ENCODE data around the gene BST2. TPM values are rescaled to one million over a fixed set of nuclear protein-coding genes. Genes with fewer than 3 reads are reported as not detected.

The BST2 gene
- total RNA-seq, 1 experiment from 2014 or later, result 0.84 TPM

DNA sequence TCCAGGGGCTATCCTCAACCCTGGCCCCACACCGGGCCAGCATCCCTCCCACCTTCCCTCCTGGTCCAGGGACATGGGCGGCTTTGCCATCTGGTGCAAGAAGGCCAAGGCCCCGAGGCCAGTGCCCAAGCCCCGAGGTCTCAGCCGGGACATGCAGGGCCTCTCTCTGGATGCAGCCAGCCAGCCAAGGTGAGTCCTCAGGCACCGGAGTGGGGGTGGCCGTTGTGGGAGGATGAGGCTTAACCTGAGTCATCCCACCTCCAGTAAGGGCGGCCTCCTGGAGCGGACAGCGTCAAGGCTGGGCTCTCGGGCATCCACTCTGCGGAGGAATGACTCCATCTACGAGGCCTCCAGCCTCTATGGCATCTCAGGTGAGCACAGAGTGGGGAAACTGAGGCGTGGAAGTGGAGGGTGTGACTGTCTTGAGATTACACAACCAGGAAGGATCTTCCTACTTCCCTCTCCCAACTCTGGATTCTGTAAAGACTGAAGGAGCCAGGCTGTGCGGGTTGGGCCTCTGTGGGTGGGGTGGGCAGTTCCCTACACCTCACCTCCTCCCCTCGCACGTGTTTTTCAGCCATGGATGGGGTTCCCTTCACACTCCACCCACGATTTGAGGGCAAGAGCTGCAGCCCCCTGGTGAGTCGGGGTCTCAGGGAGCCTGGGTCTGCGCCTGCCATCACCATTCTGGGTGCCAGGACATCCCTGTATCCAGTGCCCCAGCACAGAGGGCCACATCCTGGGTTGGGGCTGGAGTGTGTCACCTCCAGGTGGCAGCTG is 18.2 kb upstream of the BST2 start:
- ChIA-PET POLR2A (ENCODE audit: unreplicated experiment) (no interaction called here), CTCF (no interaction called here)
- ATAC-seq, result no peak
- Histone ChIP-seq H3K79me2 (ENCODE audit: low read length) (peaks cover 7% of the 10 kb centered on the region; the same call in 1 of the 2 replicates), H3K9me3 (ENCODE audit: low read length) (no peaks in the 10 kb centered on the region), H3K9me2 (replicated peaks; ENCODE audit: low read length) (no peaks in the 10 kb centered on the region), H3K4me2 (ENCODE audit: low read length) (no peak overlapping the region), H3K4me1 (ENCODE audit: insufficient read depth, low read length) (peaks cover 14% of the 10 kb centered on the region; the same call in 1 of the 2 replicates), H3K27me3 (ENCODE audit: low read length) (no peaks in the 10 kb centered on the region), H3K36me3 (ENCODE audit: low read depth, low read length) (no peaks in the 10 kb centered on the region), H4K20me1 (ENCODE audit: low read length) (no peaks in the 10 kb centered on the region), H3K27ac (ENCODE audit: low read length) (no peak overlapping the region), H2AFZ (ENCODE audit: low read length) (no peak overlapping the region), H3F3A (ENCODE audit: low read length, unreplicated experiment) (no peaks in the 10 kb centered on the region), H3K4me3 (ENCODE audit: low read length) (no peak overlapping the region), H3K9ac (ENCODE audit: low read length) (no peak overlapping the region)
- no TSS peak for BruUV-seq (replicated peaks)
- TF ChIP-seq, protein P1, sequence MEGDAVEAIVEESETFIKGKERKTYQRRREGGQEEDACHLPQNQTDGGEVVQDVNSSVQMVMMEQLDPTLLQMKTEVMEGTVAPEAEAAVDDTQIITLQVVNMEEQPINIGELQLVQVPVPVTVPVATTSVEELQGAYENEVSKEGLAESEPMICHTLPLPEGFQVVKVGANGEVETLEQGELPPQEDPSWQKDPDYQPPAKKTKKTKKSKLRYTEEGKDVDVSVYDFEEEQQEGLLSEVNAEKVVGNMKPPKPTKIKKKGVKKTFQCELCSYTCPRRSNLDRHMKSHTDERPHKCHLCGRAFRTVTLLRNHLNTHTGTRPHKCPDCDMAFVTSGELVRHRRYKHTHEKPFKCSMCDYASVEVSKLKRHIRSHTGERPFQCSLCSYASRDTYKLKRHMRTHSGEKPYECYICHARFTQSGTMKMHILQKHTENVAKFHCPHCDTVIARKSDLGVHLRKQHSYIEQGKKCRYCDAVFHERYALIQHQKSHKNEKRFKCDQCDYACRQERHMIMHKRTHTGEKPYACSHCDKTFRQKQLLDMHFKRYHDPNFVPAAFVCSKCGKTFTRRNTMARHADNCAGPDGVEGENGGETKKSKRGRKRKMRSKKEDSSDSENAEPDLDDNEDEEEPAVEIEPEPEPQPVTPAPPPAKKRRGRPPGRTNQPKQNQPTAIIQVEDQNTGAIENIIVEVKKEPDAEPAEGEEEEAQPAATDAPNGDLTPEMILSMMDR (conservative IDR thresholded peaks at IDR 0.05; ENCODE audit: low read depth, low read length), result no peak
- TF ChIP-seq EZH2phosphoT487 (IDR thresholded peaks at IDR 0.05; ENCODE audit: borderline replicate concordance, low read length), result no peak
- TF ChIP-seq EZH2 (IDR thresholded peaks at IDR 0.05; ENCODE audit: low read length, unreplicated experiment), result no peak
- intact Hi-C loops (cut with micrococcal nuclease), result no loop called here
- DNase-seq, result no peak

DNA sequence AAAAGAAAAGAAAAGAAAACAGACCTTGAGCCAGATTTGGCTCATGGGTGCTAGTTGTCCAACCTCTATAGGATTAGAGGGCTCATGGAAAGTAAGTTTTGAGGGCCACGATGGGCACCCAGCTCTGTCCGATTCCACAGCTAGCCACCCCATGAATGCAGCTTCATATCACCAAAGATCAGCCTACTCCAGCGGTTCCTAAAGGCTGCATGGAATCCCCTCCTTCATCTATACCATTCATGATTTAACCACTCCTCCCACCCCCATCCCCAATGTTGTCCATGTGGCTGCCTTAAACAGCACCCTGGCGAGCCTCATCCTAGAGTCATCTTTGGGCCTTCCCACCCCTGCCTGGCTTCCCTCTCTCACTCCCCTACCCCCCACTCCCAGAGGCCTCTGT is 16.5 kb upstream of the BST2 start:
- no peak overlapping the region for H3K4me2 ChIP-seq (ENCODE audit: low read length)
- ATAC-seq, result no peak
- peaks cover 16% of the 10 kb centered on the region; the same call in 1 of the 2 replicates for H3K4me1 ChIP-seq (ENCODE audit: insufficient read depth, low read length)
- H3F3A ChIP-seq (ENCODE audit: low read length, unreplicated experiment), result no peaks in the 10 kb centered on the region
- H3K27me3 ChIP-seq (ENCODE audit: low read length), result no peaks in the 10 kb centered on the region
- no peak for TF ChIP-seq EZH2 (IDR thresholded peaks at IDR 0.05; ENCODE audit: low read length, unreplicated experiment)
- TF ChIP-seq, protein P1 (conservative IDR thresholded peaks at IDR 0.05; ENCODE audit: low read depth, low read length), result no peak
- no peak for TF ChIP-seq EZH2phosphoT487 (IDR thresholded peaks at IDR 0.05; ENCODE audit: borderline replicate concordance, low read length)
- no peak overlapping the region for H3K9ac ChIP-seq (ENCODE audit: low read length)
- H3K27ac ChIP-seq (ENCODE audit: low read length), result no peak overlapping the region
- H3K36me3 ChIP-seq (ENCODE audit: low read depth, low read length), result no peaks in the 10 kb centered on the region
- ChIA-PET POLR2A (ENCODE audit: unreplicated experiment) (no interaction called here), CTCF (no interaction called here)
- DNase-seq, result no peak
- intact Hi-C loops (cut with micrococcal nuclease), result no loop called here
- no peaks in the 10 kb centered on the region for H3K9me3 ChIP-seq (ENCODE audit: low read length)
- H2AFZ ChIP-seq (ENCODE audit: low read length), result no peak overlapping the region
- H4K20me1 ChIP-seq (ENCODE audit: low read length), result no peaks in the 10 kb centered on the region
- no peaks in the 10 kb centered on the region for H3K9me2 ChIP-seq (replicated peaks; ENCODE audit: low read length)
- H3K79me2 ChIP-seq (ENCODE audit: low read length), result peaks cover 7% of the 10 kb centered on the region; the same call in 1 of the 2 replicates
- H3K4me3 ChIP-seq (ENCODE audit: low read length), result no peak overlapping the region
- BruUV-seq (replicated peaks), result no TSS peak

DNA sequence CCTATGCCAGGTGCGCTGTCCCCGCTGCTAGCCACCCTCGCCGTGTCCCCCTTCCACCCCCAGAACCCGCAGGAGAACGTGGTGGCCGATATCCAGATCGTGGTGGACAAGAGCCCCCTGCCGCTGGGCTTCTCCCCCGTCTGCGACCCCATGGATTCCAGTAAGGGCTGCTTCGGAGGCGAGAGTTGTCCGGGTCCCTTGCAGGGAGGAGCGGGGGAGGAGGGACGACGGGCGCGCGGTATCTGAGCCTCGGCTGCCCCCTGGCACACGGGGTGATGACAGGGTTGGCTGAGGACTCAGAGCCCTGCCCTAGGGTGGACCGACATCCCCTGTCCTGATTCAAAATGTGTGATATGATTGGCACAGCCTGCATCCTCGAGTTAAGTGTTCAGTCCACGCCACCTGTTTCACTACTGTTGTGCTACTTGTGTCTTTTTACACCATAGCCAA is 15.1 kb upstream of the BST2 start:
- TSS peak; percentile 39 for BruUV-seq (replicated peaks)

More for the DNA sequence above, 15.1 kb upstream of the BST2 start:
- ChIA-PET POLR2A (ENCODE audit: unreplicated experiment) (no interaction called here), CTCF (no interaction called here)
- Histone ChIP-seq H3K27me3 (ENCODE audit: low read length) (no peaks in the 10 kb centered on the region), H3K9me3 (ENCODE audit: low read length) (no peaks in the 10 kb centered on the region), H3K27ac (ENCODE audit: low read length) (no peak overlapping the region), H3K4me3 (ENCODE audit: low read length) (peak overlapping the region; percentile 88), H3K4me2 (ENCODE audit: low read length) (peak overlapping the region; percentile 96), H3K36me3 (ENCODE audit: low read depth, low read length) (no peaks in the 10 kb centered on the region), H3K79me2 (ENCODE audit: low read length) (peaks cover 7% of the 10 kb centered on the region; the same call in 1 of the 2 replicates), H3K9ac (ENCODE audit: low read length) (peak overlapping the region; percentile 61), H4K20me1 (ENCODE audit: low read length) (no peaks in the 10 kb centered on the region), H3K9me2 (replicated peaks; ENCODE audit: low read length) (no peaks in the 10 kb centered on the region), H2AFZ (ENCODE audit: low read length) (peak overlapping the region; percentile 98), H3K4me1 (ENCODE audit: insufficient read depth, low read length) (peaks cover 16% of the 10 kb centered on the region; the same call in 1 of the 2 replicates), H3F3A (ENCODE audit: low read length, unreplicated experiment) (no peaks in the 10 kb centered on the region)
- DNase-seq (peak; percentile 38), ATAC-seq (peak; percentile 53)
- intact Hi-C loops (cut with micrococcal nuclease), result no loop called here
- TF ChIP-seq EZH2phosphoT487 (IDR thresholded peaks at IDR 0.05; ENCODE audit: borderline replicate concordance, low read length) (no peak), EZH2 (IDR thresholded peaks at IDR 0.05; ENCODE audit: low read length, unreplicated experiment) (no peak)
- TF ChIP-seq, protein P1 (conservative IDR thresholded peaks at IDR 0.05; ENCODE audit: low read depth, low read length), result no peak
